Left lung (tissue), 10 donors: ENCODE data around the gene RPL41. TPM values are rescaled to one million over a fixed set of nuclear protein-coding genes. Genes with fewer than 3 reads are reported as not detected.

Experiments
- ATAC-seq: fragments of 200-7000 bp; cut with Tn5 transposase; one replicate; pipeline ENCODE4 v1.9.1; 2020; ENCODE audit warnings: moderate library complexity
- DNase-seq, 4 donors: peaks; one replicate each; pipeline ENCODE4 v3.0.0-alpha.2; 2013 to 2020
- H3K27ac ChIP-seq, 2 donors: fragments of 200-600 bp; sonication (generic) in 1 of 2; one replicate each; pipeline versions ENCODE4 v1.5.0 to v1.8.0; 2020 to 2021
- H3K27me3 ChIP-seq, 2 donors: fragments of 200-600 bp; sonication (generic) in 1 of 2; one replicate each; pipeline versions ENCODE4 v1.5.0 to v1.8.0; 2020 to 2021
- H3K36me3 ChIP-seq, 2 donors: fragments of 200-600 bp; sonication (generic) in 1 of 2; one replicate each; pipeline versions ENCODE4 v1.5.0 to v1.8.0; 2020 to 2021
- H3K4me1 ChIP-seq, 2 donors: fragments of 200-600 bp; one replicate each; pipeline ENCODE4 v1.8.0; 2021
- H3K4me3 ChIP-seq, 2 donors: fragments of 200-600 bp; sonication (generic) in 1 of 2; one replicate each; pipeline versions ENCODE4 v1.5.0 to v1.8.0; 2020 to 2021; ENCODE audit warnings: mild to moderate bottlenecking in 1 of 2
- H3K9me3 ChIP-seq, 2 donors: fragments of 200-600 bp; sonication (generic) in 1 of 2; one replicate each; pipeline versions ENCODE4 v1.5.0 to v1.8.0; 2020 to 2021
- intact Hi-C, 2 donors: fragments of 100-400 bp; cut with DNase I; formaldehyde crosslinking; loops; one replicate each; pipeline versions ENCODE4 v1.11.2 to v1.14.2; 2022
- polyA plus RNA-seq, 6 donors: library from polyadenylated mRNA; unstranded; fragments of 120-200 nt; gene quantifications; one replicate each; pipeline ENCODE4 v1.2.1, GENCODE V29; 2013; ENCODE audit not compliant: insufficient read length in 6 of 6
- total RNA-seq, 2 donors: library from RNA; stranded (reverse); fragmentation: NEBNext Ultra II Directional; extraction: Animal tissue kit (Norgen Biotek cat#: 25700); gene quantifications; one replicate each; pipeline ENCODE4 v1.2.1, GENCODE V29; 2021
- TF ChIP-seq, protein P1 (sequence below), 2 donors: fragments of 200-600 bp; sonication (generic) in 1 of 2; IDR thresholded peaks; one replicate each; pipeline versions ENCODE4 v1.5.0 to v1.8.0; 2021; ENCODE audit warnings: antibody characterized with exemption in 2 of 2
- donor health status: DM: no; HTN: yes; CAD: no.
- donor health status: DM: no; HTN: no; CAD: no.

The RPL41 gene
- total and polyA plus RNA-seq, 8 donors, result 3,023 to 6,852 (median 6,158) TPM

DNA sequence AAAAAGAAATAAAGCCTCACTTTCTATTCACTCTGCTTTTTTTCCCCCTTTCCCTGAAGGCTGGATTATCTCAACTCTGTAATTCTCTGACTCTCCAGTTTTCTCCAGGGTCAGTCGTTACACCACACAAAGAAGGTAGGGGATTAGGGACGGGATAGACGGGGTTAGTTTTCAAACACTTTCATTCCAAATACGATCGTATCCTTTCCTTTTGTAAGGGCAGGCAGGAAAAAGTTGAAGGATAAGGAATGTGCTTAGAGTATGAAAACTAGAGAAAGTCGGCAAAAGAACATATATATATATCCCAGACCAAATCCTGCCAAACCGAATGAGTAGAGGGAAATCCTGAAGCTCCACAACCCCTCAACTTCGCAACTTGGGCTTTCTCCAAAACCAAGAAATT lies 11.1 kb downstream of the RPL41 start:
- peaks cover 0 to 22% of the 10 kb centered on the region in 2 donors for H3K36me3 ChIP-seq
- TF ChIP-seq, protein P1, sequence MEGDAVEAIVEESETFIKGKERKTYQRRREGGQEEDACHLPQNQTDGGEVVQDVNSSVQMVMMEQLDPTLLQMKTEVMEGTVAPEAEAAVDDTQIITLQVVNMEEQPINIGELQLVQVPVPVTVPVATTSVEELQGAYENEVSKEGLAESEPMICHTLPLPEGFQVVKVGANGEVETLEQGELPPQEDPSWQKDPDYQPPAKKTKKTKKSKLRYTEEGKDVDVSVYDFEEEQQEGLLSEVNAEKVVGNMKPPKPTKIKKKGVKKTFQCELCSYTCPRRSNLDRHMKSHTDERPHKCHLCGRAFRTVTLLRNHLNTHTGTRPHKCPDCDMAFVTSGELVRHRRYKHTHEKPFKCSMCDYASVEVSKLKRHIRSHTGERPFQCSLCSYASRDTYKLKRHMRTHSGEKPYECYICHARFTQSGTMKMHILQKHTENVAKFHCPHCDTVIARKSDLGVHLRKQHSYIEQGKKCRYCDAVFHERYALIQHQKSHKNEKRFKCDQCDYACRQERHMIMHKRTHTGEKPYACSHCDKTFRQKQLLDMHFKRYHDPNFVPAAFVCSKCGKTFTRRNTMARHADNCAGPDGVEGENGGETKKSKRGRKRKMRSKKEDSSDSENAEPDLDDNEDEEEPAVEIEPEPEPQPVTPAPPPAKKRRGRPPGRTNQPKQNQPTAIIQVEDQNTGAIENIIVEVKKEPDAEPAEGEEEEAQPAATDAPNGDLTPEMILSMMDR (IDR thresholded peaks at IDR 0.05), result no peak
- H3K4me3 ChIP-seq, result peak overlapping the region; percentile 14 to 77
- intact Hi-C loops, result no loop called here
- no peaks in the 10 kb centered on the region for H3K9me3 ChIP-seq
- peak overlapping the region; percentile 84 to 88 for H3K27ac ChIP-seq
- no peaks in the 10 kb centered on the region for H3K27me3 ChIP-seq
- DNase-seq (no peak), ATAC-seq (no peak)
- peaks cover 26 to 59% of the 10 kb centered on the region in 2 donors for H3K4me1 ChIP-seq

DNA sequence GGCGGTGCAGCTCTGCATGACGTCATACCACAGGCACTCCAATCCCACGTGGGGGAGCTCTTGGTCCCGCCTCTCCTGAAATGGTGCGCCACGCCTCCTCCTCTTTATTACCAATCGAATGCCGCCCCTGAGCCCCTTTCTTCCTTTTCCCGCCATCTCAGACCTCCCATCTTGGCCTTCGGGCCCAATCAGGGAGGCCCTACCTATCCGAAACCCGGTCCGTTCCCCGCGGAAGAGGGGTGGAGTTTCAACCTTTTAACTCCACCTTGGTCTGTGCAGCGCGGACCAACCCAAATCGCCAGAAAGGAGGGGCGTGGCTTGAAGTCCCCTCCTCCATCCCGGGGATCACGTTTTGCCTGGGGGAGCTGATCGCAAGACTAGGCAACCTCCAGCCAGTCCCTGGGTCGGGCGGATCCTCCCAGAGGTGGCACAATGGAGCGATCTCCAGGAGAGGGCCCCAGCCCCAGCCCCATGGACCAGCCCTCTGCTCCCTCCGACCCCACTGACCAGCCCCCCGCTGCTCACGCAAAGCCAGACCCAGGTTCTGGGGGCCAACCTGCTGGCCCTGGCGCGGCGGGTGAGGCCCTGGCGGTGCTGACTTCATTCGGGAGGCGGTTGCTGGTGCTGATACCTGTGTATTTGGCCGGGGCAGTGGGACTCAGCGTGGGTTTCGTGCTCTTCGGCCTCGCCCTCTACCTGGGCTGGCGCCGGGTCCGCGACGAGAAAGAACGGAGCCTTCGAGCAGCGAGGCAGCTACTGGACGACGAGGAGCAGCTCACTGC lies 11.6 kb downstream of the RPL41 start, which contains the start of gene ESYT1:
ESYT1 (plus strand) TSS at position 380 of the 782 bp plus-strand sequence; CDS start at position 433, 53 bp downstream.
- Histone ChIP-seq H3K27me3 (no peaks in the 10 kb centered on the region), H3K9me3 (no peaks in the 10 kb centered on the region), H3K36me3 (peaks cover 0 to 28% of the 10 kb centered on the region in 2 donors), H3K27ac (peak within 1 kb of the TSS; percentile 84 to 89), H3K4me3 (peak within 1 kb of the TSS; percentile 77 to 85), H3K4me1 (peaks cover 26 to 57% of the 10 kb centered on the region in 2 donors)
- intact Hi-C loops, result no loop called here
- DNase-seq (peak; percentile 95 to 100 (median 99)), ATAC-seq (peak; percentile 93)
- TF ChIP-seq, protein P1 (IDR thresholded peaks at IDR 0.05), result no peak

GRCh38 chr12:56128670-56129205 lies 12.3 kb downstream of the RPL41 start:
- ATAC-seq, result peak; percentile 12
- DNase-seq, result no peak
- peaks cover 26 to 54% of the 10 kb centered on the region in 2 donors for H3K4me1 ChIP-seq
- TF ChIP-seq, protein P1 (IDR thresholded peaks at IDR 0.05), result no peak
- no peaks in the 10 kb centered on the region for H3K27me3 ChIP-seq
- peaks cover 0 to 35% of the 10 kb centered on the region in 2 donors for H3K36me3 ChIP-seq
- no peaks in the 10 kb centered on the region for H3K9me3 ChIP-seq
- intact Hi-C loops, result no loop called here
- peak overlapping the region; percentile 77 to 85 for H3K4me3 ChIP-seq
- peak overlapping the region; percentile 84 to 89 for H3K27ac ChIP-seq

- peak; percentile 62 for ATAC-seq
- Histone ChIP-seq H3K4me3 (peak overlapping the region; percentile 77 to 85), H3K27ac (peak overlapping the region; percentile 84 to 89), H3K4me1 (peaks cover 26 to 48% of the 10 kb centered on the region in 2 donors), H3K36me3 (peaks cover 0 to 41% of the 10 kb centered on the region in 2 donors), H3K9me3 (no peaks in the 10 kb centered on the region), H3K27me3 (no peaks in the 10 kb centered on the region)
- peak in 3 of 4 donors; percentile 65 to 93 (median 81) for DNase-seq
- intact Hi-C loops, result no loop called here
- TF ChIP-seq, protein P1 (IDR thresholded peaks at IDR 0.05), result no peak
These were observed 12.9 kb downstream of the RPL41 start for GRCh38 chr12:56129206-56129941.
